22Rv1 (cell line): Measurements from ENCODE around the gene AMBRA1.

ENCODE experiments used
- ZFX ChIP-seq: fragments of 450-650 bp; IDR thresholded peaks from 2 replicates; pipeline ENCODE4 v1.6.1; 2017; ENCODE audit warnings: antibody characterized with exemption, borderline replicate concordance
- TF ChIP-seq, protein P1 (sequence below): fragments of 450-650 bp; IDR thresholded peaks from 2 replicates; pipeline ENCODE4 v1.5.1; 2017; ENCODE audit warnings: mild to moderate bottlenecking

DNA sequence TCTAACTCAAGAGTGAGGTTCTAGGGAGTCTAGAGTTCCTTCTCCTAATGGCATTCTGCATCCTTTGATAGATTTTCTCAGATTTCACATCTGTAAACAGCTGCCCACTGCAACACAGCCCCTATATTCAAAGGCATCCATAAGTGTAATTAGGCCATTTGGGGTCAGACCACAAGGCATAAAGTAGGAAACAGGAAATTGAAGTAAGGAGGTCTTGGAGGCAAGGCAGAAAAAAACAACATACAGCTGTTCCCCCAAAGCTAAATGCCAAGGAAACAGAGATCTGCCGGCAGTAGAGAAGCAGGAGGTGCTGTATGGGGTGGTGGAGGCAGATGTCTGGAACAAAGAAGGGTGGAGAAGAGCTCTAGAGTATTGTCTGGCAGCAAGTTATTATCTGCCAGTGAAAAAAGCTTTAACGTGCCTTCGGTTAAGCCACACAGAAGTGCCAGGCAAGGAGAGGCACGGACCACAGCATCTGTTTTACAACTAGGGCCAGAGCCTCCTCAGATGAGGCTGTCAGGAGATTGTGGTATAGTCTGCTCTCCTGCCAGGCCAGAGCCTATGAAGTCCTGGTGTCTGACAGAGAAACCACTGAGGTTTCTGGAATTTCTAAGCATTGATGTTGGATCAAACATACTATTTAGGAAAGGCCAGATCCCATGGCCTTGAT lies 102.0 kb downstream of the AMBRA1 start:
- TF ChIP-seq, protein P1, sequence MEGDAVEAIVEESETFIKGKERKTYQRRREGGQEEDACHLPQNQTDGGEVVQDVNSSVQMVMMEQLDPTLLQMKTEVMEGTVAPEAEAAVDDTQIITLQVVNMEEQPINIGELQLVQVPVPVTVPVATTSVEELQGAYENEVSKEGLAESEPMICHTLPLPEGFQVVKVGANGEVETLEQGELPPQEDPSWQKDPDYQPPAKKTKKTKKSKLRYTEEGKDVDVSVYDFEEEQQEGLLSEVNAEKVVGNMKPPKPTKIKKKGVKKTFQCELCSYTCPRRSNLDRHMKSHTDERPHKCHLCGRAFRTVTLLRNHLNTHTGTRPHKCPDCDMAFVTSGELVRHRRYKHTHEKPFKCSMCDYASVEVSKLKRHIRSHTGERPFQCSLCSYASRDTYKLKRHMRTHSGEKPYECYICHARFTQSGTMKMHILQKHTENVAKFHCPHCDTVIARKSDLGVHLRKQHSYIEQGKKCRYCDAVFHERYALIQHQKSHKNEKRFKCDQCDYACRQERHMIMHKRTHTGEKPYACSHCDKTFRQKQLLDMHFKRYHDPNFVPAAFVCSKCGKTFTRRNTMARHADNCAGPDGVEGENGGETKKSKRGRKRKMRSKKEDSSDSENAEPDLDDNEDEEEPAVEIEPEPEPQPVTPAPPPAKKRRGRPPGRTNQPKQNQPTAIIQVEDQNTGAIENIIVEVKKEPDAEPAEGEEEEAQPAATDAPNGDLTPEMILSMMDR, result no peak
- TF ChIP-seq ZFX, result no peak
